Activated CD8-positive, alpha-beta T cell treated with anti-CD3 and anti-CD28 coated beads for 36 hours (primary cell): ENCODE data around the gene NOL7. TPM values are rescaled to one million over a fixed set of nuclear protein-coding genes. Genes with fewer than 3 reads are reported as not detected.
A peak's percentile ranks its signal among the peaks of the same experiment; 100 is the strongest.

ENCODE experiments used
- ATAC-seq: fragments of 200-7000 bp; cut with Tn5 transposase; one replicate; pipeline ENCODE4 v1.10.0; 2021; ENCODE audit warnings: mild to moderate bottlenecking, moderate library complexity
- CTCF ChIA-PET: fragments of 350-600 bp; sonication (Branson Sonifier 250); formaldehyde crosslinking; loops from one replicate; lab custom pipeline; 2021; ENCODE audit warnings: antibody characterized with exemption; lab: Charles Lee
- POLR2A ChIA-PET: fragments of 350-600 bp; sonication (Branson Sonifier 250); formaldehyde crosslinking; loops from one replicate; lab custom pipeline; 2021; ENCODE audit warnings: antibody characterized with exemption; lab: Charles Lee
- DNase-seq: peaks from one replicate; pipeline ENCODE4 v3.0.0-alpha.2; 2020
- H3K27ac Mint-ChIP-seq: one replicate; pipeline ENCODE4 v1.8.0; 2021; ENCODE audit warnings: mild to moderate bottlenecking, mixed read lengths
- H3K27me3 Mint-ChIP-seq: one replicate; pipeline ENCODE4 v1.8.0; 2021; ENCODE audit warnings: mixed read lengths
- H3K36me3 Mint-ChIP-seq: one replicate; pipeline ENCODE4 v1.8.0; 2021; ENCODE audit warnings: low read depth, mixed read lengths
- H3K4me1 Mint-ChIP-seq: one replicate; pipeline ENCODE4 v1.8.0; 2021; ENCODE audit warnings: low read depth, mixed read lengths
- H3K4me3 Mint-ChIP-seq: one replicate; pipeline ENCODE4 v1.8.0; 2021; ENCODE audit warnings: mild to moderate bottlenecking, moderate library complexity, mixed read lengths
- H3K9me3 Mint-ChIP-seq: one replicate; pipeline ENCODE4 v1.8.0; 2021; ENCODE audit warnings: mixed read lengths
- intact Hi-C: fragments of 100-400 bp; cut with micrococcal nuclease; formaldehyde crosslinking; loops from one replicate; pipeline ENCODE4 v1.10.0; 2022
- total RNA-seq, 2 experiments: library from RNA; stranded (reverse); gene quantifications; one replicate each; pipeline ENCODE4 v1.2.3, GENCODE V29; 2021
- TF ChIP-seq, protein P1 (sequence below): fragments of 200-600 bp; IDR thresholded peaks from one replicate; pipeline ENCODE4 v1.8.0; 2022; ENCODE audit warnings: antibody characterized with exemption, mild to moderate bottlenecking

Gene NOL7
- total RNA-seq, 2 experiments from 2014 or later = 95.2 to 95.8 TPM

DNA sequence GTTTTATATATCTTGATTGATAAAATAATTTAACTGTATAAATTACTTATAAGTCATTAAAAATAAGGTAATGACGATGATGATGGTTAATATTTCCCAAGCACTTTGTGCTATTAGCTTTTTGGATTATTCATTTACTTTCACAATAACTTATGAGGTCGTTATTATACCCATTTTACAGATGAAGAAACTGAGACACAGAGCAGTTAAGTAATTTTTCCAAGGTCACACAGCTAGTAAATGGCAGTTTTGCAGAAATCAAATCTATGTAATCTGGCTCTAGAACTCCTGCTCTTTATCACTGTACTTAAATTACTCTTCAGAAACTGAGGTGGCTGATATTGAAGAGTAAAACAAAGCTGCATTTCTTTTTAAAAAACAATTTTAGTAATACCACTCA lies 18.2 kb downstream of the NOL7 start:
- CTCF ChIA-PET = interaction anchor here (1.1 to 4.4 kb wide), 5 partner anchors 9 to 77 kb away, joined by 3 to 27 read pairs (median 6); partner anchors contain the start of gene NOL7
- intact Hi-C loops = no loop called here

DNA sequence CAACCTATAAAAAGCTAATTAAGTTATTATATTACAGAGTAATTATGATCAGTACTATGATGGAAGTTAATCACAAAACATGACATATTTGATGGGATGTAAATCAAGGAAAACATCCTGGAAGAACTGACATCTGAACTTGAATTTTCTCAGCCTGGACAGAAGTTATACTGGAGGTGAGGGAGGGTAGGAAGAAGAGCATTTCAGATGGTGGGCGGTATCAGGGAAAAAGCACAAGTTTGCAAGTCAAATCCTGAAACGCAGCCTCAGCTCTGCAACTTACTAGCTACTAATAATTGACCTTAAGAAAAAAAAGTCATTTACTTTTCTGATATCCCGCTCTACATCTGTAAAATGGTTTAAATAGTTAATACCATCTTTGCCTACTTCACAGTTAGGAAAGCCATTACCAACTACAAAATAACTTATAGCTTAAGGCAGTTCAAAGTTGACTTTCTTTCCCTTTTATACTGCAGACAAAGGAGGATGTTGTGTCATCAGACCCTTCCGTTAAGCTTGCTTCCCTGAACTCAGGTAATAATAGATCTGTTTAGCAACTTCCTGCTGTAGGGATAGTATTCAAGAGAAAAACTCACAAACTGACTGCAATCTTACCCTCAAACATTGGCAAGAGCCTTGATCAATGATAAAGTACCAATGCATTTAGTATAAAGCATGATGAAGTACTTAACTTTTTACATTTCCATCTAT lies 21.0 kb downstream of the NOL7 start:
- H3K4me3 Mint-ChIP-seq = no peak overlapping the region
- TF ChIP-seq, protein P1, sequence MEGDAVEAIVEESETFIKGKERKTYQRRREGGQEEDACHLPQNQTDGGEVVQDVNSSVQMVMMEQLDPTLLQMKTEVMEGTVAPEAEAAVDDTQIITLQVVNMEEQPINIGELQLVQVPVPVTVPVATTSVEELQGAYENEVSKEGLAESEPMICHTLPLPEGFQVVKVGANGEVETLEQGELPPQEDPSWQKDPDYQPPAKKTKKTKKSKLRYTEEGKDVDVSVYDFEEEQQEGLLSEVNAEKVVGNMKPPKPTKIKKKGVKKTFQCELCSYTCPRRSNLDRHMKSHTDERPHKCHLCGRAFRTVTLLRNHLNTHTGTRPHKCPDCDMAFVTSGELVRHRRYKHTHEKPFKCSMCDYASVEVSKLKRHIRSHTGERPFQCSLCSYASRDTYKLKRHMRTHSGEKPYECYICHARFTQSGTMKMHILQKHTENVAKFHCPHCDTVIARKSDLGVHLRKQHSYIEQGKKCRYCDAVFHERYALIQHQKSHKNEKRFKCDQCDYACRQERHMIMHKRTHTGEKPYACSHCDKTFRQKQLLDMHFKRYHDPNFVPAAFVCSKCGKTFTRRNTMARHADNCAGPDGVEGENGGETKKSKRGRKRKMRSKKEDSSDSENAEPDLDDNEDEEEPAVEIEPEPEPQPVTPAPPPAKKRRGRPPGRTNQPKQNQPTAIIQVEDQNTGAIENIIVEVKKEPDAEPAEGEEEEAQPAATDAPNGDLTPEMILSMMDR = no peak
- DNase-seq (no peak), ATAC-seq (no peak)
- H3K9me3 Mint-ChIP-seq = no peaks in the 10 kb centered on the region
- CTCF ChIA-PET = interaction anchor here (1.0 to 4.4 kb wide), 3 partner anchors 12 to 159 kb away, joined by 3 to 27 read pairs (median 4); partner anchors contain the start of gene NOL7
- POLR2A ChIA-PET = interaction anchor here (1.0 kb wide), 1 partner anchor 76 kb away, joined by 3 read pairs; the partner anchor contains the start of gene RANBP9
- H3K36me3 Mint-ChIP-seq = peaks cover 51% of the 10 kb centered on the region
- H3K4me1 Mint-ChIP-seq = peaks cover 43% of the 10 kb centered on the region
- H3K27ac Mint-ChIP-seq = peak overlapping the region; percentile 76
- H3K27me3 Mint-ChIP-seq = no peaks in the 10 kb centered on the region
- intact Hi-C loops = no loop called here

More for the DNA sequence above, 18.2 kb downstream of the NOL7 start:
- no peaks in the 10 kb centered on the region for H3K27me3 Mint-ChIP-seq
- TF ChIP-seq, protein P1 = no peak
- ATAC-seq = no peak
- no peak for DNase-seq
- H3K4me1 Mint-ChIP-seq = peaks cover 56% of the 10 kb centered on the region
- POLR2A ChIA-PET = no interaction called here
- no peaks in the 10 kb centered on the region for H3K9me3 Mint-ChIP-seq
- H3K36me3 Mint-ChIP-seq = peaks cover 59% of the 10 kb centered on the region
- no peak overlapping the region for H3K27ac Mint-ChIP-seq
- no peak overlapping the region for H3K4me3 Mint-ChIP-seq

DNA sequence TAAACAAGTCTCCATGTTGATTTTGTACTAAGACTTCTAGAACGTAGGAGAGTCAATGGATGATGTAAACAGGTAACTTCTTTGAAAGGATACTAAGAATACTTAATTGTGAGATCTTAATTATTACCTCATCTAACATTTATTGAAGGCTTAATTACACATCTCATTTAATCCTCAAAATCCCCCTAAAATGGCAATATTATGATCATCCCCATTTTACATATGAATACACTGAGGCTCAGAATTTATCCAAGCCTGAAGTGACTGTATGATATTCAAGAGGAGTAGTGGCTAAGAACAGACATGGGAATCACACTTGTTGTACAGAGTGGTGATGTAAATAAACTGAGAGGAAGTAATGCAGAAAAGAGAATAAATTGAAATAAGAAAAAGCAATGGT lies 22.9 kb downstream of the NOL7 start:
- ChIA-PET POLR2A (no interaction called here), CTCF (interaction anchor here (1.1 kb wide), 1 partner anchor 13 kb away, joined by 3 read pairs; no protein-coding TSS in a partner anchor)
- H3K36me3 Mint-ChIP-seq = peaks cover 45% of the 10 kb centered on the region

DNA sequence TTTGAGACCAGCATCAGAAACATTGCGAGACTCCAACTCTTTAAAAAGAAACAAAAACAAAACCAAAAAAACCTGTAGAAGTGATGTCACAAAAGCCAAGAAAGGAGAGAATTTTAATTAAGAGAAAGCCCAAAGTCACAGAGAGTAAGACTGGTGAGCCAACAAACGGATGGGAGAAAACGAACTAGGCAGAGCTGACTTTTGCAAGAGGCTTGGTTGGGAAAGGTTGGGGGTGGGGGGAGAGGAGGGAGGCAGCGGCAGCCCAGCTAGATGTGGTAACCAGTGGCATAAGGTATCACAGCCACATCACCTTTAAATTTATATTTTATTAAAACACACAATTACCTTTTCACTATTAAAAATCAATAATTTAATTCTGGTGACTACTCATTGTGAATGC lies 23.5 kb downstream of the NOL7 start:
- H3K4me1 Mint-ChIP-seq = peaks cover 44% of the 10 kb centered on the region
- H3K36me3 Mint-ChIP-seq = peaks cover 49% of the 10 kb centered on the region
- no peak overlapping the region for H3K4me3 Mint-ChIP-seq
- TF ChIP-seq, protein P1 = no peak
- intact Hi-C loops = no loop called here
- POLR2A ChIA-PET = no interaction called here
- H3K27me3 Mint-ChIP-seq = no peaks in the 10 kb centered on the region
- no peaks in the 10 kb centered on the region for H3K9me3 Mint-ChIP-seq
- H3K27ac Mint-ChIP-seq = peak overlapping the region; percentile 46
- ATAC-seq (no peak), DNase-seq (no peak)
- CTCF ChIA-PET = interaction anchor here (0.9 kb wide), 1 partner anchor 14 kb away, joined by 5 read pairs; no protein-coding TSS in a partner anchor

More for the DNA sequence above, 22.9 kb downstream of the NOL7 start:
- Mint-ChIP-seq H3K4me1 (peaks cover 38% of the 10 kb centered on the region), H3K27ac (peak overlapping the region; percentile 46), H3K27me3 (no peaks in the 10 kb centered on the region), H3K9me3 (no peaks in the 10 kb centered on the region), H3K4me3 (no peak overlapping the region)
- no peak for DNase-seq
- TF ChIP-seq, protein P1 = no peak
- intact Hi-C loops = no loop called here
- no peak for ATAC-seq

DNA sequence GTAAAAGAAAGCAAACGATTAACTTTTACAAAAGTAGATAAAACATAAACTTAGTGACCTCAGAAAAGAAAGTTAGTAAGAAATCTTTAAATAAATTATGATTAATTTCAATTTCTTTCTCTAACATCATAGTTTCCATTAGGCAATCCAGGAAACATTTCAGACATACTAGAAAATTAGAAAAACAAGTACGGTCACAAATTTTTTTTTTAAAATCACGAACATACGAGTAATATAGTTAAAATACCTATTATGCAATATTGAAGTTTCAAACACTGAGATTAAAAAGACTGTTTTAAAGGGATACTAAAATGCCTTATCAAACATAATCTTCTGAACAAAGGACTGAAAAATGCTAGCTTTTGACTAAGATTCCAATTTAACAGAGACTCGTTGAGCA lies 26.2 kb downstream of the NOL7 start:
- TF ChIP-seq, protein P1 = no peak
- peak overlapping the region; percentile 87 for H3K27ac Mint-ChIP-seq
- ChIA-PET POLR2A (interaction anchor here (0.5 kb wide), 1 partner anchor 41 kb away, joined by 3 read pairs; no protein-coding TSS in a partner anchor), CTCF (interaction anchor here (1.1 to 1.5 kb wide), 3 partner anchors 10 to 28 kb away, joined by 3 to 4 read pairs (median 3); partner anchors contain the start of gene NOL7)
- H3K4me3 Mint-ChIP-seq = no peak overlapping the region
- no peak for ATAC-seq
- peaks cover 39% of the 10 kb centered on the region for H3K4me1 Mint-ChIP-seq
- intact Hi-C loops = no loop called here
- no peaks in the 10 kb centered on the region for H3K9me3 Mint-ChIP-seq
- DNase-seq = no peak
- H3K27me3 Mint-ChIP-seq = no peaks in the 10 kb centered on the region
- peaks cover 40% of the 10 kb centered on the region for H3K36me3 Mint-ChIP-seq
